ENCODE measurements around the gene ERMN. TPM values are rescaled to one million over a fixed set of nuclear protein-coding genes. Genes with fewer than 3 reads are reported as not detected.

ERMN gene
- total RNA-seq, result under 0.01 TPM in 1 of 2 replicates, not detected in the other

GRCh38 chr2:157325786-157326185 is at the start of gene ERMN:
Gene ERMN (minus strand): TSS chr2:157325824. CDS start chr2:157325642, 182 bp downstream.

Other genes starting within 250 kb of the ERMN start
- 0.22 and 5.4 TPM in 2 replicates for gene GALNT5, start 68.1 kb downstream of the ERMN start, total RNA-seq
- not detected in 2 replicates for gene CYTIP, start 118.3 kb upstream of the ERMN start, total RNA-seq